H9 (cell line): ENCODE measurements around the gene LMO3. TPM values are rescaled to one million over a fixed set of nuclear protein-coding genes. Genes with fewer than 3 reads are reported as not detected.

Source experiments
- DNase-seq: peaks from one replicate; pipeline ENCODE4 v3.0.0-alpha.2; 2017
- H2AFZ ChIP-seq: one replicate; pipeline ENCODE4 v1.6.1; 2013; ENCODE audit warnings: mild to moderate bottlenecking, low read length, control low read depth, moderate library complexity
- H2AK5ac ChIP-seq: 2 replicates; pipeline ENCODE4 v1.6.1; 2013; ENCODE audit warnings: low read length, control low read depth, mixed read lengths; ENCODE audit not compliant: insufficient read length
- H2BK120ac ChIP-seq: one replicate; pipeline ENCODE4 v1.6.1; 2013; ENCODE audit warnings: low read depth, mild to moderate bottlenecking, low read length, control low read depth, inconsistent platforms; ENCODE audit not compliant: poor library complexity, severe bottlenecking
- H2BK12ac ChIP-seq: 2 replicates; pipeline ENCODE4 v1.6.1; 2013; ENCODE audit warnings: low read length, control low read depth, mixed read lengths, low read depth; ENCODE audit not compliant: insufficient read length
- H2BK15ac ChIP-seq: 2 replicates; pipeline ENCODE4 v1.6.1; 2013; ENCODE audit warnings: low read depth, low read length, control low read depth
- H2BK20ac ChIP-seq: one replicate; pipeline ENCODE4 v1.6.1; 2013; ENCODE audit warnings: low read depth, mild to moderate bottlenecking, low read length, control low read depth, inconsistent platforms; ENCODE audit not compliant: poor library complexity, severe bottlenecking
- H2BK5ac ChIP-seq: 2 replicates; pipeline ENCODE4 v1.6.1; 2013; ENCODE audit warnings: low read length, control low read depth, mixed read lengths; ENCODE audit not compliant: insufficient read length
- H3K14ac ChIP-seq: 2 replicates; pipeline ENCODE4 v1.6.1; 2013; ENCODE audit warnings: low read length, control low read depth; ENCODE audit not compliant: insufficient read depth
- H3K18ac ChIP-seq: 2 replicates; pipeline ENCODE4 v1.6.1; 2013; ENCODE audit warnings: low read depth, mild to moderate bottlenecking, mixed read lengths, low read length, control low read depth; ENCODE audit not compliant: insufficient read length
- H3K23ac ChIP-seq: 2 replicates; pipeline ENCODE4 v1.6.1; 2013; ENCODE audit warnings: low read length, control low read depth, mixed read lengths, low read depth; ENCODE audit not compliant: insufficient read length
- H3K23me2 ChIP-seq: 2 replicates; pipeline ENCODE4 v1.6.1; 2013; ENCODE audit warnings: low read depth, mild to moderate bottlenecking, mixed read lengths, low read length, control low read depth; ENCODE audit not compliant: insufficient read length, poor library complexity, severe bottlenecking
- H3K27ac ChIP-seq: 2 replicates; pipeline ENCODE4 v1.5.1; 2013; ENCODE audit warnings: low read length, control low read depth, mixed read lengths, low read depth; ENCODE audit not compliant: insufficient read length
- H3K27me3 ChIP-seq: 2 replicates; pipeline ENCODE4 v1.6.1; 2013; ENCODE audit warnings: low read length, control low read depth, inconsistent platforms; ENCODE audit not compliant: insufficient read depth
- H3K4ac ChIP-seq: 2 replicates; pipeline ENCODE4 v1.6.1; 2013; ENCODE audit warnings: low read depth, mild to moderate bottlenecking, control low read depth, inconsistent platforms, low read length, moderate library complexity
- H3K4me1 ChIP-seq: 2 replicates; pipeline ENCODE4 v1.6.1; 2013; ENCODE audit warnings: low read length, control low read depth, inconsistent platforms; ENCODE audit not compliant: insufficient read depth
- H3K4me2 ChIP-seq: 2 replicates; pipeline ENCODE4 v1.6.1; 2013; ENCODE audit warnings: low read length, control low read depth, mixed read lengths; ENCODE audit not compliant: insufficient read length, insufficient read depth
- H3K56ac ChIP-seq: 2 replicates; pipeline ENCODE4 v1.6.1; 2013; ENCODE audit warnings: low read depth, mild to moderate bottlenecking, mixed read lengths, low read length, control low read depth; ENCODE audit not compliant: insufficient read length
- H3K79me1 ChIP-seq: 2 replicates; pipeline ENCODE4 v1.6.1; 2013; ENCODE audit warnings: low read depth, mild to moderate bottlenecking, moderate library complexity, low read length, control low read depth, inconsistent platforms; ENCODE audit not compliant: insufficient read depth, poor library complexity, severe bottlenecking
- H3K79me2 ChIP-seq: 2 replicates; pipeline ENCODE4 v1.6.1; 2013; ENCODE audit warnings: low read length, control low read depth, inconsistent platforms; ENCODE audit not compliant: insufficient read depth
- H3K9ac ChIP-seq: 2 replicates; pipeline ENCODE4 v1.6.1; 2013; ENCODE audit warnings: low read length, control low read depth, mixed read lengths; ENCODE audit not compliant: insufficient read length; ENCODE audit errors: extremely low read depth
- H3K9me3 ChIP-seq: one replicate; pipeline ENCODE4 v1.6.1; 2013; ENCODE audit warnings: low read depth, low read length, inconsistent platforms; ENCODE audit not compliant: control insufficient read depth
- H3T11ph ChIP-seq: one replicate; pipeline ENCODE4 v1.6.1; 2013; ENCODE audit warnings: mild to moderate bottlenecking, low read length, control low read depth, inconsistent platforms
- H4K20me1 ChIP-seq: one replicate; pipeline ENCODE4 v1.6.1; 2013; ENCODE audit not compliant: control insufficient read depth, insufficient read length, insufficient read depth
- H4K5ac ChIP-seq: 2 replicates; pipeline ENCODE4 v1.6.1; 2013; ENCODE audit warnings: low read depth, mild to moderate bottlenecking, mixed read lengths, low read length, control low read depth; ENCODE audit not compliant: insufficient read length
- H4K8ac ChIP-seq: replicated peaks from 2 replicates; pipeline ENCODE4 v1.6.1; 2013; ENCODE audit warnings: low read length, control low read depth, mixed read lengths, low read depth; ENCODE audit not compliant: insufficient read length
- H4K91ac ChIP-seq: 2 replicates; pipeline ENCODE4 v1.6.1; 2013; ENCODE audit warnings: low read depth, mild to moderate bottlenecking, moderate library complexity, mixed read lengths, low read length, control low read depth; ENCODE audit not compliant: insufficient read length
- H3K27ac Mint-ChIP-seq, 3 experiments: 2 replicates in 2 of 3; 3 replicates in 1 of 3; pipeline ENCODE4 v1.8.0; 2020 to 2021; ENCODE audit warnings: mixed read lengths in 3 of 3, mild to moderate bottlenecking in 1 of 3, moderate library complexity in 1 of 3
- H3K27me3 Mint-ChIP-seq: 2 replicates; pipeline ENCODE4 v1.8.0; 2021; ENCODE audit warnings: low read depth, mild to moderate bottlenecking, moderate library complexity, mixed read lengths
- H3K36me3 Mint-ChIP-seq, 3 experiments: 2 replicates in 2 of 3; 3 replicates in 1 of 3; pipeline ENCODE4 v1.8.0; 2020 to 2021; ENCODE audit warnings: low read depth in 3 of 3, mixed read lengths in 3 of 3; ENCODE audit not compliant: insufficient read depth in 1 of 3
- H3K4me1 Mint-ChIP-seq, 2 experiments: 2 replicates each; pipeline ENCODE4 v1.8.0; 2020; ENCODE audit warnings: mixed read lengths in 2 of 2
- H3K4me3 Mint-ChIP-seq, 2 experiments: 2 replicates in 1 of 2; 3 replicates in 1 of 2; pipeline ENCODE4 v1.8.0; 2020 to 2021; ENCODE audit warnings: mild to moderate bottlenecking in 2 of 2, mixed read lengths in 2 of 2, moderate library complexity in 1 of 2
- H3K9me3 Mint-ChIP-seq, 2 experiments: 2 replicates in 1 of 2; 3 replicates in 1 of 2; pipeline ENCODE4 v1.8.0; 2020; ENCODE audit warnings: mild to moderate bottlenecking in 2 of 2, mixed read lengths in 2 of 2, moderate library complexity in 1 of 2
- WGBS: extraction: QIAGEN DNeasy Blood & Tissue Kit; methylation state at CpG from one replicate; pipeline ENCODE4 v1.1.7; 2013; ENCODE audit warnings: missing lambda C conversion rate, low lambda C conversion rate, mixed read lengths; ENCODE audit not compliant: insufficient read length; ENCODE audit errors: extremely low coverage; 5-methylcytosine and 5-hydroxymethylcytosine counted together
- total RNA-seq: library from RNA; stranded (reverse); gene quantifications from 2 replicates; pipeline ENCODE4 v1.2.1, GENCODE V29; 2021
- TF ChIP-seq, protein P1 (sequence below): fragments of 200-600 bp; sonication (generic); conservative IDR thresholded peaks from 3 replicates; pipeline ENCODE4 v1.8.0; 2021; ENCODE audit warnings: antibody characterized with exemption, mild to moderate bottlenecking

Gene LMO3
- total RNA-seq, 1 experiment from 2014 or later: not detected

DNA sequence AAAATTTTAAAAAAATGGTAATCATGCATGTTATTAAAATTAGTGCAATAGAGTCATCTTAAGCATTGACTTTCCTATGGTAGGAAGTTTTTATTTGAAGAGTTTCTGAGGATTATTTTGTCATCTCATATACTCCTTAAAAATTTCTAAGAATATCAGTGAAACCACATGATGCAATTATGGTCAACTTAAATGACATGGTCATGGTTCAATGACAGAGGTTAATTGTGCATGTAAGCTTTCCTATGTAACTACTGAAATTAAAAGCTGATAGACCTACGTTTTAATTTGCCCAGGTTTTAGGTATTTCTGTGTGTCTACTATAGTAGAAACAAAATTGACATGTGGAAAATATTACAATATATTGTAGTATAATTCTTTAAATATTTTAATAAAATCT lies 21.0 kb upstream of the LMO3 start:
- Histone ChIP-seq H3K23me2 (no peaks in the 10 kb centered on the region), H2BK20ac (no peak overlapping the region)
- no peak overlapping the region for H3K4me3 Mint-ChIP-seq

More for the DNA sequence above, 21.0 kb upstream of the LMO3 start:
- H3K79me2 ChIP-seq: no peaks in the 10 kb centered on the region
- H3K4me1 ChIP-seq: no peaks in the 10 kb centered on the region
- H3K4ac ChIP-seq: no peak overlapping the region
- H3K4me2 ChIP-seq: no peak overlapping the region
- no peak overlapping the region for H4K8ac ChIP-seq
- H3K14ac ChIP-seq: no peak overlapping the region
- WGBS: no CpG with 5 or more reads among the region's 1 CpG
- no peak overlapping the region for H3K9ac ChIP-seq
- TF ChIP-seq, protein P1, sequence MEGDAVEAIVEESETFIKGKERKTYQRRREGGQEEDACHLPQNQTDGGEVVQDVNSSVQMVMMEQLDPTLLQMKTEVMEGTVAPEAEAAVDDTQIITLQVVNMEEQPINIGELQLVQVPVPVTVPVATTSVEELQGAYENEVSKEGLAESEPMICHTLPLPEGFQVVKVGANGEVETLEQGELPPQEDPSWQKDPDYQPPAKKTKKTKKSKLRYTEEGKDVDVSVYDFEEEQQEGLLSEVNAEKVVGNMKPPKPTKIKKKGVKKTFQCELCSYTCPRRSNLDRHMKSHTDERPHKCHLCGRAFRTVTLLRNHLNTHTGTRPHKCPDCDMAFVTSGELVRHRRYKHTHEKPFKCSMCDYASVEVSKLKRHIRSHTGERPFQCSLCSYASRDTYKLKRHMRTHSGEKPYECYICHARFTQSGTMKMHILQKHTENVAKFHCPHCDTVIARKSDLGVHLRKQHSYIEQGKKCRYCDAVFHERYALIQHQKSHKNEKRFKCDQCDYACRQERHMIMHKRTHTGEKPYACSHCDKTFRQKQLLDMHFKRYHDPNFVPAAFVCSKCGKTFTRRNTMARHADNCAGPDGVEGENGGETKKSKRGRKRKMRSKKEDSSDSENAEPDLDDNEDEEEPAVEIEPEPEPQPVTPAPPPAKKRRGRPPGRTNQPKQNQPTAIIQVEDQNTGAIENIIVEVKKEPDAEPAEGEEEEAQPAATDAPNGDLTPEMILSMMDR: no peak
- H3T11ph ChIP-seq: no peak overlapping the region
- Mint-ChIP-seq H3K4me1 (peaks cover 0 to 1% of the 10 kb centered on the region in 2 experiments; a peak in 2 of 4 replicates), H3K36me3 (no peaks in the 10 kb centered on the region), H3K27me3 (no peaks in the 10 kb centered on the region), H3K9me3 (no peaks in the 10 kb centered on the region), H3K27ac (no peak overlapping the region)
- H2AK5ac ChIP-seq: no peak overlapping the region
- no peaks in the 10 kb centered on the region for H3K9me3 ChIP-seq
- no peak overlapping the region for H4K91ac ChIP-seq
- H3K27me3 ChIP-seq: no peaks in the 10 kb centered on the region
- H2BK5ac ChIP-seq: no peak overlapping the region
- H3K23ac ChIP-seq: no peak overlapping the region
- H2BK12ac ChIP-seq: no peak overlapping the region
- H3K18ac ChIP-seq: no peak overlapping the region
- H4K5ac ChIP-seq: no peak overlapping the region
- no peak overlapping the region for H2AFZ ChIP-seq
- H2BK15ac ChIP-seq: no peak overlapping the region
- no peak for DNase-seq
- H3K56ac ChIP-seq: no peak overlapping the region
- no peaks in the 10 kb centered on the region for H4K20me1 ChIP-seq
- no peaks in the 10 kb centered on the region for H3K79me1 ChIP-seq
- no peak overlapping the region for H3K27ac ChIP-seq
- no peak overlapping the region for H2BK120ac ChIP-seq
